ENCODE results near the gene CEP126.

The CEP126 gene

GRCh38 chr11:101872171-101872882 is 42.5 kb upstream of the CEP126 start:
- TF ChIP-seq FOXP2 (optimal IDR thresholded peaks at IDR 0.05; ENCODE audit: borderline replicate concordance, extremely low read depth, extremely low read length, insufficient read depth) (no peak), POLR2AphosphoS5 (IDR thresholded peaks at IDR 0.05; ENCODE audit: low read depth, low read length) (no peak), TAF1 (IDR thresholded peaks at IDR 0.05; ENCODE audit: borderline replicate concordance, insufficient read depth, low read length) (no peak), SIN3A (IDR thresholded peaks at IDR 0.05; ENCODE audit: borderline replicate concordance, insufficient read depth, low read length) (no peak), REST (IDR thresholded peaks at IDR 0.05; ENCODE audit: insufficient read depth in 1 of 2, low read depth in 2 of 2, low read length in 2 of 2) (no peak)

GRCh38 chr11:101880222-101880621 is 34.6 kb upstream of the CEP126 start:
- TF ChIP-seq FOXP2 (optimal IDR thresholded peaks at IDR 0.05; ENCODE audit: borderline replicate concordance, extremely low read depth, extremely low read length, insufficient read depth) (no peak), TAF1 (IDR thresholded peaks at IDR 0.05; ENCODE audit: borderline replicate concordance, insufficient read depth, low read length) (no peak), POLR2AphosphoS5 (IDR thresholded peaks at IDR 0.05; ENCODE audit: low read depth, low read length) (no peak)

- TF ChIP-seq FOXP2 (optimal IDR thresholded peaks at IDR 0.05; ENCODE audit: borderline replicate concordance, extremely low read depth, extremely low read length, insufficient read depth): no peak
- no peak for TF ChIP-seq POLR2AphosphoS5 (IDR thresholded peaks at IDR 0.05; ENCODE audit: low read depth, low read length)
- TF ChIP-seq REST (IDR thresholded peaks at IDR 0.05; ENCODE audit: insufficient read depth in 1 of 2, low read depth in 2 of 2, low read length in 2 of 2): no peak
- no peak for TF ChIP-seq SIN3A (IDR thresholded peaks at IDR 0.05; ENCODE audit: borderline replicate concordance, insufficient read depth, low read length)
- no peak for TF ChIP-seq TAF1 (IDR thresholded peaks at IDR 0.05; ENCODE audit: borderline replicate concordance, insufficient read depth, low read length)
Observed at GRCh38 chr11:101881586-101881985, 33.2 kb upstream of the CEP126 start.

GRCh38 chr11:101885631-101886030 is 29.2 kb upstream of the CEP126 start:
- TF ChIP-seq FOXP2 (optimal IDR thresholded peaks at IDR 0.05; ENCODE audit: borderline replicate concordance, extremely low read depth, extremely low read length, insufficient read depth): no peak
- no peak for TF ChIP-seq TAF1 (IDR thresholded peaks at IDR 0.05; ENCODE audit: borderline replicate concordance, insufficient read depth, low read length)
- no peak for TF ChIP-seq POLR2AphosphoS5 (IDR thresholded peaks at IDR 0.05; ENCODE audit: low read depth, low read length)
- no peak for TF ChIP-seq REST (IDR thresholded peaks at IDR 0.05; ENCODE audit: insufficient read depth in 1 of 2, low read depth in 2 of 2, low read length in 2 of 2)

- TF ChIP-seq SIN3A (IDR thresholded peaks at IDR 0.05; ENCODE audit: borderline replicate concordance, insufficient read depth, low read length) (no peak), FOXP2 (optimal IDR thresholded peaks at IDR 0.05; ENCODE audit: borderline replicate concordance, extremely low read depth, extremely low read length, insufficient read depth) (no peak), REST (IDR thresholded peaks at IDR 0.05; ENCODE audit: insufficient read depth in 1 of 2, low read depth in 2 of 2, low read length in 2 of 2) (no peak), POLR2AphosphoS5 (IDR thresholded peaks at IDR 0.05; ENCODE audit: low read depth, low read length) (no peak), TAF1 (IDR thresholded peaks at IDR 0.05; ENCODE audit: borderline replicate concordance, insufficient read depth, low read length) (no peak)
Observed at GRCh38 chr11:101889767-101890166, 25.0 kb upstream of the CEP126 start.
